Panc1 (cell line): ENCODE data around the gene NCLN. TPM values are rescaled to one million over a fixed set of nuclear protein-coding genes. Genes with fewer than 3 reads are reported as not detected.

Experiments used
- total RNA-seq: library from RNA; stranded (reverse); gene quantifications from one replicate; pipeline ENCODE4 v1.2.1, GENCODE V29; 2021; ENCODE audit not compliant: unreplicated experiment

Gene NCLN
- total RNA-seq, 1 experiment from 2014 or later = 132 TPM

Other genes starting within 250 kb of the NCLN start
- gene ZNF77, start 241.0 kb upstream of the NCLN start, total RNA-seq = 4.5 TPM
- 4.0 TPM for gene TLE6, start 208.4 kb upstream of the NCLN start, total RNA-seq
- 6.2 TPM for gene TLE2, start 156.7 kb upstream of the NCLN start, total RNA-seq
- 287 TPM for gene TLE5, start 123.4 kb upstream of the NCLN start, total RNA-seq
- 64.6 TPM for gene GNA11, start 91.6 kb upstream of the NCLN start, total RNA-seq
- 6.2 TPM for gene GNA15, start 49.9 kb upstream of the NCLN start, total RNA-seq
- gene S1PR4, start 7.2 kb upstream of the NCLN start, total RNA-seq = 0.26 TPM
- gene CELF5, start 38.7 kb downstream of the NCLN start, total RNA-seq = 1.2 TPM
- gene NFIC, start 180.7 kb downstream of the NCLN start, total RNA-seq = 120 TPM